ENCODE results near the gene ATG13. TPM values are rescaled to one million over a fixed set of nuclear protein-coding genes. Genes with fewer than 3 reads are reported as not detected.

The ATG13 gene
- total and polyA plus RNA-seq, 2 of the 8 experiments (the other 6 are each of a cell fraction or from before 2014, with no cell fraction given) = 65.0 to 77.4 TPM

DNA sequence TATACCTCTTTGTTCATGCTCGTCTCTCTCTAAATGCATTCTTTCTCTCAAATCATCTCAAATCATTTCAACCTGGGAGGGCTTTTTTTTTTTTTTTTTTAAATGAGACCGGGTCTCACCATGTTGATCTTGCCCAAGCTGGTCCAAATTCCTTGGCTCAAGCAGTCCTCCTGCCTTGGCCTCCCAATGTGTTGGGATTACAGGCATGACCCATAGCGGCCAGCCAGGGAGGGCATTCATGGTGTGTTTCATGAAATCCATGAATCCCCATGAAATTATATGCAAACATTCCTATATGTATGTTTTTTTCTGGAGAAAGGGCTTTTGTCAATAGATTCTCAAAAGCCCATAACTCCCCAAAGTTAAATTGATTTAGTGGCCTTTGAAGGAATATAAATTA is 26.2 kb downstream of the ATG13 start:
- DNase-seq (ENCODE audit: low read depth in 1 of 2, low spot score in 2 of 2) = no peak

More for the DNA sequence above, 26.2 kb downstream of the ATG13 start:
- no peaks in the 10 kb centered on the region for H3K4me1 ChIP-seq (replicated peaks in 1 of 4; ENCODE audit: control insufficient read depth in 3 of 4, insufficient read depth in 4 of 4, low read length in 3 of 4)
- no peak overlapping the region for H2BK5ac ChIP-seq (ENCODE audit: low read depth, low read length)
- H4K20me1 ChIP-seq (replicated peaks in 1 of 2; ENCODE audit: control insufficient read depth in 1 of 2, insufficient read depth in 2 of 2, low read length in 2 of 2) = no peaks in the 10 kb centered on the region
- H3K56ac ChIP-seq (replicated peaks; ENCODE audit: insufficient read length, low read depth, low read length) = no peak overlapping the region
- H3K23me2 ChIP-seq (ENCODE audit: low read depth, low read length) = no peaks in the 10 kb centered on the region
- H3K4me2 ChIP-seq (ENCODE audit: insufficient read depth in 1 of 2, low read depth in 2 of 2, low read length in 2 of 2) = no peak overlapping the region
- no peak overlapping the region for H4K91ac ChIP-seq (replicated peaks; ENCODE audit: insufficient read length, low read length)
- TF ChIP-seq GTF2F1 (IDR thresholded peaks at IDR 0.05; ENCODE audit: borderline replicate concordance, low read depth, low read length) = no peak
- no peak for TF ChIP-seq EP300 (IDR thresholded peaks at IDR 0.05; ENCODE audit: borderline replicate concordance in 1 of 2, low read depth in 2 of 2, low read length in 2 of 2)
- no peak for TF ChIP-seq GABPA (IDR thresholded peaks at IDR 0.05; ENCODE audit: borderline replicate concordance, insufficient read depth, low read length)
- no peak for TF ChIP-seq SUZ12 (IDR thresholded peaks at IDR 0.05; ENCODE audit: low read length)
- no peak for TF ChIP-seq RBBP5 (IDR thresholded peaks at IDR 0.05; ENCODE audit: borderline replicate concordance, low read depth, low read length)
- TF ChIP-seq SP2 (IDR thresholded peaks at IDR 0.05; ENCODE audit: low read length) = no peak
- no peak for TF ChIP-seq NRF1 (IDR thresholded peaks at IDR 0.05; ENCODE audit: low read depth, low read length)
- no peak for TF ChIP-seq RNF2 (IDR thresholded peaks at IDR 0.05; ENCODE audit: borderline replicate concordance, low read depth, low read length, missing control alignments, poor library complexity, severe bottlenecking)
- TF ChIP-seq CTBP2 (IDR thresholded peaks at IDR 0.05; ENCODE audit: borderline replicate concordance, insufficient read depth, insufficient read length, low read length) = no peak
- no peak for TF ChIP-seq SP1 (IDR thresholded peaks at IDR 0.05; ENCODE audit: low read depth, low read length)
- no peak for TF ChIP-seq MAFK (IDR thresholded peaks at IDR 0.05; ENCODE audit: low read depth, low read length)
- 85% methylated on average over 3 of the region's 3 CpGs; no CpG with 5 or more reads in 1 of the 2 experiments for WGBS, 2 experiments (ENCODE audit: extremely low coverage in 1 of 2, insufficient coverage in 1 of 2, insufficient read length in 1 of 2, insufficient replicate concordance in 2 of 2, low coverage in 1 of 2, low lambda C conversion rate in 2 of 2, missing lambda C conversion rate in 1 of 2)
- H2BK20ac ChIP-seq (ENCODE audit: low read length) = no peak overlapping the region
- H3K23ac ChIP-seq (ENCODE audit: insufficient read length) = no peak overlapping the region
- H3K9ac ChIP-seq (replicated peaks in 1 of 4; ENCODE audit: extremely low read depth in 1 of 4, low read depth in 3 of 4, low read length in 3 of 4) = no peak overlapping the region
- no peak overlapping the region for H4K5ac ChIP-seq (ENCODE audit: insufficient read length, low read depth, low read length)
- H3K9me3 ChIP-seq (ENCODE audit: insufficient read depth in 2 of 2, low read depth in 1 of 2, low read length in 1 of 2) = no peaks in the 10 kb centered on the region
- H3K4ac ChIP-seq (replicated peaks; ENCODE audit: insufficient read length, low read depth, low read length) = no peak overlapping the region
- no peak overlapping the region for H2AFZ ChIP-seq (ENCODE audit: low read length)
- H3K18ac ChIP-seq (ENCODE audit: extremely low read depth, low read length) = no peak overlapping the region
- H2AK5ac ChIP-seq (ENCODE audit: low read depth, low read length) = no peak overlapping the region
- H2BK15ac ChIP-seq (ENCODE audit: low read length) = no peak overlapping the region
- H4K8ac ChIP-seq (ENCODE audit: extremely low read depth, insufficient read depth, low read length) = no peak overlapping the region
- no peak overlapping the region for H3K14ac ChIP-seq (ENCODE audit: insufficient read length)
- FAIRE-seq = no peak
- H3K27me3 ChIP-seq (replicated peaks in 1 of 4; ENCODE audit: control insufficient read depth in 3 of 4, extremely low read depth in 1 of 4, insufficient read depth in 3 of 4, low read length in 3 of 4) = no peaks in the 10 kb centered on the region
- ChIA-PET CTCF (ENCODE audit: partially characterized antibody) (no interaction called here), POLR2A (ENCODE audit: partially characterized antibody) (no interaction called here)
- no peaks in the 10 kb centered on the region for H3K79me2 ChIP-seq (ENCODE audit: control insufficient read depth in 1 of 2, insufficient read depth in 2 of 2, low read length in 2 of 2)
- H2BK120ac ChIP-seq (replicated peaks; ENCODE audit: low read depth, low read length) = no peak overlapping the region
- H3K27ac ChIP-seq (ENCODE audit: low read depth, low read length) = no peak overlapping the region
- peaks cover 2 to 24% (median 11%) of the 10 kb centered on the region in 4 experiments; a peak in 5 of 8 replicates for H3K36me3 ChIP-seq (ENCODE audit: control insufficient read depth in 2 of 4, insufficient read depth in 4 of 4, low read length in 3 of 4)
- no peak overlapping the region for H2BK12ac ChIP-seq (ENCODE audit: low read depth, low read length)
- peaks cover 2% of the 10 kb centered on the region; the same call in 1 of the 2 replicates for H3K79me1 ChIP-seq (ENCODE audit: low read depth, low read length)
- H3K4me3 ChIP-seq (ENCODE audit: extremely low read depth in 1 of 4, insufficient read depth in 2 of 4, low read depth in 3 of 4, low read length in 4 of 4) = no peak overlapping the region

All from H1 (cell line).